AML-193 (cell line): Measurements from ENCODE around the gene SOX8.
"Not testable (repeated sequence)": the region's sequence is repeated elsewhere in the genome, so short reads cannot be mapped to it uniquely, and the experiment has no call there.

Experiments used
- DNase-seq, 2 experiments: peaks; one replicate each; lab custom pipeline; 2025; lab: John Stamatoyannopoulos, UW

SOX8 gene

DNA sequence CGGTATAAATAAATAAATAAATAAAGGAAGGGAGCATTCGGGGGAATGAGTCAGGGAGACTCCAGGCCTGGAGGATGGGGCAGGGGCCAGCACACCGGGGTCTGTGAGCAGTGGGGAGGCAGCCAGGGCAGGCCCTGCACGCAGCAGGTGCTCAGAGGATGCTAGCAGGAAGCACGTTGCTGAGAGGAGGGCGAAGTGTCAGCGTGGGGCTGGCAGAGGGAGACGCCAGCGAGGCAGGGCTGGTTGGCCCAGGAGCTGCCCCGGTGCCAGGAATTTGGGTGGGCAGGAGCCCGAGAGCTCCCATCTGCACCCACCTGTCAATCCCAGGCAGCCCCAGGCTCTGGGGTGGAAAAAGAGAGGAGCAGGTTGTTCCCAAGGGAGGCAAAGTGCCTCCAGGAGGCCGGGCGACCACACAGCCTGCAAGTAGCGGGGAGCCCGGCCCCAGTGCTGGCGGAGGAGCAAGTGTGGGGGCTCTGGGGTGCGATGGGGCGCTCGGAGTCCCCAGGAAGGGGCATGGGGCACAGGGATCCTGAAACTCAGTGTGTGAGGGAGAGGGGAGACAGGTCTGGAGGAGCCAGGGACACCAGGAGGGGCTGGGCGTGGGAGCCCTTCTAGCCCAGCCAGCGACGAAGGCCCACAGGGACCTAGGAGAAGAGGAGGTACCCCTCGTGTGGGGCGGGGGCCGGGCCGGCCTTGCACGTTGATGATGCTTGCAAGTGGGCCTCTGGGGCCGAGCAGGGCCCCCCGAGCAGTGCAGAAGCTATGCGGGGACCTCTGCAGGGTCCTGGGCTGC is 28.0 kb downstream of the SOX8 start:
- DNase-seq, result no peak

GRCh38 chr16:1010251-1010650 is 28.7 kb downstream of the SOX8 start:
- DNase-seq, result no peak

GRCh38 chr16:1010815-1011214 is 29.2 kb downstream of the SOX8 start:
- DNase-seq, result no peak

DNA sequence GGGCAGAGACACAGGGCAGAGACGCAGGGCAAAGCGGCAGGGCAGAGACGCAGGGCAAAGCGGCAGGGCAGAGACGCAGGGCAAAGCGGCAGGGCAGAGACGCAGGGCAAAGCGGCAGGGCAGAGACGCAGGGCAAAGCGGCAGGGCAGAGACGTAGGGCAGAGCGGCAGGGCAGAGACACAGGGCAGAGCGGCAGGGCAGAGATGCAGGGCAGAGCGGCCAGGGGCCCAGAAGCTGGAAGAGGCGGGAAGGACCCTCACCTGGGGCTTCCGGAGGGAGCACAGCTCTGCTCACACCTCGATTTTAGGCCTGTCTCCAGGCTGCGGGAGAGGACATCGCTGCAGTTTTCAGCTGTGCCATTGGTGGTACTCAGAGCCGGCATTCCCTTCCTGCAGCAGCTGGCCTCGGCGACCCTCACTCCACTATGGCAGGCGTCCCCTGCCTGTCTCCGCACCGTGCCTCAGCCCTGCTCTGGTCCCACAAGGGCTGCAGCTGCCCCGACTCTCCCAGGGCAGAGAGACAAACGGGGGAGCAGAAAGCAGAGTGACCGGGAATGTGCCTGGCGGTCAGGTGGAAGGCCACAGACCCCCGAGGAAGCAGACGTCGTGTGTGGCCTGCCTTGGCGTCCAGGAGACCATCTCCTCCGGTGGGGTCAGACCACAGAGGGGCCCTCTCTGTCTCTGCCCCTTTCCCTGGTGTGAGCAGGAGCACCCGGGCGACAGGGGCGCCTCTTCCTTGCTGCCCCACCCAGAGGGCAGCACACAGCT is 29.9 kb downstream of the SOX8 start:
- DNase-seq, result no peak

- no peak for DNase-seq
Observed at GRCh38 chr16:1012135-1012534, 30.6 kb downstream of the SOX8 start.

DNA sequence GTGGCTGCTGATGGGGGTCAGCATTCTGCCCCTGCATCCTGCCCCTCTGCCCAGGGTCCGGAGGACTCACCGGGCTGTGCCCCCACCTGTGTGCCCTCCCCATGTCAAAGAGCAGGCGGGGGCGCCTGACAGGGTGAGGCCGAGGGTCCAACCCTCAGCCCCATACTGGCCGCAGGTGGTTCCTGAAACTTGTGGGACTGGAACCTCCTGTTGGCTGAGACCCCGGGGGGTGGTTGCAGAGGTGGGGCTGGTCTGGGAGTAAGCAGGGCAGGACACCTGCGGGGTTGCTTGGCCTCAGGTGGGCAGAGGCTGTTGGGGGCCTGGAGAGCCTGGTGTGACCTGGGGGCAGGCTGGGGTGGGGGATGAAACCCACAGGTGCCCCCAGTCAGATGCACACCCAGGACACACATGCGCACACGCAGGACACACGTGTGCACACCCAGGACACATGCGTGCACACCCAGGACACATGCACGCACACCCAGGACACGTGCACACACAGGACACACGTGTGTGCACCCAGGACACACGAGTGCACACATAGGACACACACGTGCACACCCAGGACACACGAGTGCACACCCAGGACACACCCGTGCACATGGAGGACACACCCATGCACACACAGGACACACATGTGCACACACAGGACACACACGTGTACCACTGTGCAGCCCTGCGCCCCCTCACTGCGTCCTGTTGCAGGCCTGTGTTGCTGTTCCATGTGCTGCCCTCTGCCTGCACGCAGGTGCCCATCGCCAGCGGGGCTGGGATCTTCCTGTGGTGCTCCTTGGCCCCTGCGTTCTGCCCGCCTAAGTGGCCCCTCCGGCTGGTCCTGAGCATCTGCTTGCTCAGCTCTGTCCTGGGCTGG is 31.4 kb downstream of the SOX8 start:
- DNase-seq, result no peak

DNA sequence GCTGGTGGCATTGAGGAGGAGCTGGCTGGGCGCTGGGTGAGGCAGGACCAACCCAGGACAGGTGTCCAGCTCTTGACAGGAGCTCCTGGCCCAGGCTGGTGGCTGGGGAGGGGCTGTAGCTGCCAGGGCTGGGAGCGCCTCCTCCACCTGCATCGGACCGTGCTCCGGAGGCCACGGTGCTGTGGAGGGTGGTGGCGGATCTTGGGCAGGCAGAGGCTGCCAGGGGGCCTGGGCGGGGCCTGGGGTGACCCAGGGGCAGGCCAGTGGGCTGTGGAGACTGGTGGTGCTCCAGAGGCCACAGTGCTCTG is 32.0 kb downstream of the SOX8 start:
- DNase-seq, result no peak

DNA sequence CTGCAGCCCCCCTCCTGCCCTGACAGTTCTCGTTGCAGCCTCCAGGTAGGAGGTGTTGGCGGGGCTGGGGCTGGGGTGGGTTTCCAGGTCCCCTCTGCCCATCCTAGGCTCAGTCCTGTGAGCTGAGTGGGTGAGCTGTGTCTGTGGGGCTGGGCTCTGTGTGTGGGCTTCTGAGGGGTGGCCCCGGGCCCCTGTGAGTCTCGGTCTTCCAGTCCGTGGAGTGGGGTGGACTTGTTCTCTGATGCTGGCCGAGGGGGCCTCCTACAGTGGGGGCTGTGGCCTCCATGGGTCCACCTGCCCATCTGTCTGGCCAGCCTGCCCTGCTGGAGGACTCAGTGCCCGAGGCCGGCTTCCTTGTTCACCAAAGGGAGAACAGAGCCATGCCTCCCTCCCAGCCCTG is 32.7 kb downstream of the SOX8 start:
- DNase-seq, result no peak

- no peak for DNase-seq
Observed at GRCh38 chr16:1014771-1015495, 33.4 kb downstream of the SOX8 start.

GRCh38 chr16:1018447-1019198 is 37.1 kb downstream of the SOX8 start:
- no peak for DNase-seq

- DNase-seq, result no peak
Observed at GRCh38 chr16:1019231-1020090, 37.9 kb downstream of the SOX8 start.

DNA sequence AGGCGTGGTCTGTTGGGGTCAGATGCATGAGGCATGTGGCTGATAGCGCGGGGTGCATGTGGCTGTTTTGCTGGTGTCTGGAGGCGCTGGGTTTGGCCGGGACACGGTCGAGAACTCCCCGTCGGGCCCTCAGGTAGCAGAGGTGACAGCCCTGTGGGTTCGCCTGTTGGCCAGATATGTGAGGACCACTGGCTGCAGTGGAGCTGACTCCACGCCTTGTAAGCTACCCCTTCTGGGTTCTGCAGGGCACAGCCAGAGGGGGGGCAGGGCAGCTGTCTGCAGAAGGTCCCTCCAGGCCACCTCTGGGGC is 38.5 kb downstream of the SOX8 start:
- no peak for DNase-seq

DNA sequence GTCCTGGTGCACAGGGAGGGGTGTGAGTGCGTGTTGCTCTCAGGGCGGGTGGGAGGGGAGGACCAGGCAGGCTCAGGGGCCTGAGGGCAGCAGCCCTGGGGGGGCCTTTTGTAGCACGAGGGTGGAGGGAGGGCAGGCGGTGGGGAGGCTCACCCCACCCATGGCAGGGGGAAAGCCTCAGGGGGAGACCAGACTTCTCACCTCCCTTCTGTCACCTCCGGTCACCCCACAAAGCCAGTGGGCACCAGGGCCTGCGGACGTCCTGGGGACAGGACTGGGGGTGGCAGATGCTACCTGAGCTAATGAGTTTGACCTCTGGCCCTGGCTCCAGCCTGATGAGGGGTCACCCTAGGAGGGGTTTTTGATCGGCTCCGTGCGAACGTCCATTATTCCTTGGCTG is 39.0 kb downstream of the SOX8 start:
- DNase-seq, result no peak

GRCh38 chr16:1021553-1022160 is 40.1 kb downstream of the SOX8 start:
- no peak for DNase-seq

GRCh38 chr16:1022466-1022865 is 40.9 kb downstream of the SOX8 start:
- DNase-seq, result no peak

- no peak for DNase-seq
Observed at GRCh38 chr16:1024138-1024537, 42.6 kb downstream of the SOX8 start.

DNA sequence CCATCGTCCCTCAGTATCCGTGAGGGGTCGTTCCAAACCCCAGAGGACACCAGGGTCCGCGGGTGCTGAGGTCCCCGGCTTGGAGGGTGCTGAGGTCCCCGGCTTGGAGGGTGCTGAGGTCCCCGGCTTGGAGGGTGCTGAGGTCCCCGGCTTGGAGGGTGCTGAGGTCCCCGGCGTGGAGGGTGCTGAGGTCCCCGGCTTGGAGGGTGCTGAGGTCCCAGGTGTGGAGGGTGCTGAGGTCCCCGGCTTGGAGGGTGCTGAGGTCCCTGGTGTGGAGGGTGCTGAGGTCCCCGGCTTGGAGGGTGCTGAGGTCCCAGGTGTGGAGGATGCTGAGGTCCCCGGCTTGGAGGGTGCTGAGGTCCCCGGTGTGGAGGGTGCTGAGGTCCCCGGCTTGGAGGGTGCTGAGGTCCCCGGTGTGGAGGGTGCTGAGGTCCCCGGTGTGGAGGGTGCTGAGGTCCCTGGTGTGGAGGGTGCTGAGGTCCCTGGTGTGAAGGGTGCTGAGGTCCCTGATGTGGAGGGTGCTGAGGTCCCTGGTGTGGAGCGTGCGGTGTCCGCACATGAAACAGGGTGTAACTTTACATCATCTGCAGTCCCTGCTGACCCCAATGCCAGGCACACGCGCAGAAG is 43.7 kb downstream of the SOX8 start:
- DNase-seq, result not testable (repeated sequence)

DNA sequence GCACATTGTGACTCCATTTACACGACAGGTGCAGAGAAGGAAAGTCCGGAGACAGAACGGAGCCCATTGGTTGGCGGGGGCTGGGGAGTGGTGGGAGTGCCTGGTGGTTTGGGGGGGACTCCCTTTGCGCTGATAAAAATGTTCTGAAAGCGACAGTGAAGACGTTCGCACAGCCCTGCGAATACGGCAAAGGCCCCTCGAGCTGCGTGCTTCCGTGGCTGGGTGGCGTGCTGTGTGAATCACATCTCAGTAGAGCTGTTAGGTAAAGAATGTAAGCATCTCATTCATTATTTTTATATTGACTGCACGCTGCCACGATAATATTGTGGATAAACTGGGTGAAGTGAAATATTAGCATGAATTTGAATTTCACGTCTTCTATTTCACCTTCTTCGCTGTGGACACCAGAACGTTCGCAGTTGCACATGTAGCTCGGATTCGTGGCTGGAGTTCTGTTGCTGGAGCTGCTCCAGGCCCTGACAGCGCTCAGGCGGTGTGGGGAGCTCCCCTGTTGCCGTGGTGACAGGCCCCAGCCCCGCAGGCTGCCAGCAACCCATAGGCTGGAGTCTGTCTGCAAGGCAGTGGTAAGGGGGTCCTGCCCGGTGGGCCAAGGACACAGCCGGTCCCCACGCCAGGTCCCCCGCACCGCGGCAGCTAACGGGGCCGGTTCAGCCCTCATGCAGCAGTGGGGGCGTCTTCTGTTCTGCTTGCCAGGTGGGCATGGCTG is 44.6 kb downstream of the SOX8 start:
- DNase-seq, result no peak
